ENCODE data around the gene RTKN.

The RTKN gene

DNA sequence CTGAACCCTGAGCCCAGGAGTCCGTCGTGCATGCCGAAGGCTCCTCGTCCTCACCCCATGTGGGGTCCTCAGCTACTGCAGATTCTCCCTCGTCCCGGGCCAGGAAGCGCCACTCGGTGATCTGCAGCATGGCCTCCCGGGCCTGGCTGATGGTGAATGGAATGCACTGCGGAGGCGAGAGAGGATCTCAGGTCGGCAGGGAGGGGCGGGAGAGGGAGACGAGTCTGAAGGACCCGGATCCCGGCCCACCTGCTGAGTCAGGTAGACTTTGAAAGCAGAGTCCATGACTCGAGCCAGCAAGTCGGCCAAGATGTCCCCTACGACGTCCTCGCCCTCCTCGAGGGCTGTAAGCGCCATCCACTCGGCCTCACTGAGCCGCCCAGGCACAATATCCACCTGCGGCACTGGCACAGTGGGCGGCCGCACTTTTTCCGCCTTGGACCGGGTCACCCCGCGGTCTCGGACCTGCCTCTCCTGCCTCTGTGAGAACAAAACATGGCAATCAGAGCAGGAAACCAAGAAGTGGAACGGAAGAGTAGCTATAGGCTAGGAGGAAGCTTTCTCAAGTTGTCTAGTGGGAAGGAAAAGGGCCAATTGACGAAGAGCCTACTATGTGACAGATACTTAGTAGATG, 25.9 kb downstream of the RTKN start:
- DNase-seq = no peak

DNA sequence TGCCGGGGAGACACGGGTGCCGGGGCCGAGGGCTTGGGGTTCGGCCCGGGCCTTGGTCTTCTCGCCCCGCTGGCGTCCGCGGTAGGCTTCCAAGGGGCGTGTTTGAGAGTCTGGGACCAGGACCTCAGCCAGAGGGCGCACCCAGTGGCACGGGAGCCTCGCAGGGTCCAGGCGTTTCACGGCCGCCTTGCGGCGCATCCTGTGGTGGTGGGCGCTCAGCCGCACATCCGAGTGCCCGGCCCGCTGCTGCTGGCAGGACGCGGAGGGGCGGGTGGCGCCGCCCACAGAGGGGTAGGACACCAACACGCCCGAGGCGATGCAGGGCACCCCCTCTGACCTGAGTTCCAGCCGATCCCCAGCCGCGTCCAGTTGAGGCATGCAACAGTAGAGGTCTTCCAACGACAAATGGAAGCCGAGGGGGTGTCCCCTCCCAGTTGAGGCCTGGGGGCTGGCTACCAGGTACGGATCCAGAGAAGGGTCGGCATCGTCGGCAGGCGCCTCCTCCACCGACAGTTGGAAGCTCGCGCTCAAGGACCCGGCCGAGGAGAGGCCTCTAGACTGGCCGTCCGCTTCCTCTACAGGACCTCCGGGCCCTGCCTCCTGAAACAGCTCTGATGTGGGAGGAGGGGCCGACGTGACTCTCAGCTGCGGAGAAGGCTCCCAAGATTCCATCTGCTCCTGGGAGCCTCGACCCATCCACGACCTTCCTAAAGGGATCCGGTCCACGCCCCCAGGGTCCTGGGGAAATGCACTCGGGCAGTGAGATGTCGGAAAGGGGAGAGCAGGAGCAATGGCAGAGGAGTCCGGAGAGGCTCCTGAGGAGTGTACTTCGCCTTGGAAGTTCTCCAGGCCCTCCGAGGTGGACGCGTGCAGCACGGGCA, 26.6 kb downstream of the RTKN start:
- DNase-seq = peak in 1 of 2 donors; percentile 32

DNA sequence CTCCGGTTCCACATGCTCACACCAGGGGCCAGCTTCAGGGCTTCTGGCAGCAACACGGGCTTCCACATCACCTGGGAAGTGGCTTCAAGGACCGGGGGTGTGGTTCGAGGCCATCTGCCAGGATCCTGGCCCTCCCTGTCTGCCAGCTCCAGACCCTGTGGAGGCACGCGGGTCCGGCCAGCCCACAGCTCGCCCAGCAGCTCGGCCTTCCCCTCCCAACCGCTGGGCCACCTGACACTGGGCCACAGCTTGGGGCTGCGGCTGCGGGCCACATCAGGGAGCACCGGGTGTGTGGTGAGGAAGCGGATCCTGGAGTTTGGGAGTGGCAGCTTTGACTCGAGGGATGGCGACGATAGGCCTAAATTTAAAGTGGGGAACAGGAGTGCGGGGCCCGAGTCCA, 27.3 kb downstream of the RTKN start:
- no peak for DNase-seq

- no peak for DNase-seq
These were observed 28.6 kb downstream of the RTKN start for GRCh38 chr2:74413001-74413698.

DNA sequence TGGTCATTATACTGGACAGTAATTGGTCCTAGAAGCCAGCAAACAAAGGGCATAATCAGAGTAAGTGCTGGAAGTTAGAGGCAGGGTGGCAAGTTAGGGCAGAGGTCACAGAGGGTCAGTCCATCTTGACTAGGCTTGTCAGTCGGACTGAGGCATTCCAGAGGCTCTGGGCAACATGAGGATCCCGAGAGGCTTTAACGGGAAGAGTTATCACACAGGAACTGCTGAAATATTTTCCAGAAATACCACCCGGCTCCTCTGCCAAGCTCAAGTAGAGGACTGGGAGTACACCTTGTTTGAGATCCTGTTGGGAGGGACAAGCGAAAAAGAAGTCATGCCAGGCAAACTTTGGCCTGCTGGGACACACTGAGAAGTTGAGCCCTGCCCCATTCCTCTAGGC, 34.1 kb downstream of the RTKN start:
- no peak for DNase-seq

DNA sequence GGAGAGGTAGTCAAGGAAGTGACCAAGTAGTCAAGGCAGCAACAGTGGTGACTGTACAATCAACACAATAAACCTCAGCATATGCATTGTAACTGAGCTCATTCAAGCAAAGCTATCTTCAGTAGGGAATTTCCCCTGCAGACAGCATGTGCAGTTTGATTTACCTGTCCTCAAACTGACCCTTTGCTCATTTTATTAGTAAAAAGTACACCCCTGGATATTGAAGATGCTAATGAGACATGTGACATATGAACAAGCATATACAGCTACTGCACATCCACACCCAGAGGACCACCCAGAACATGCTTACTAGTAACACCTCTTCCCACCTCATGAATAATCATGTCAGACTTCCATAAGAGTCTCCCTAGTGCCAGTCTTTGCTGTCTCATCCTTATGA, 35.7 kb downstream of the RTKN start:
- DNase-seq = no peak

DNA sequence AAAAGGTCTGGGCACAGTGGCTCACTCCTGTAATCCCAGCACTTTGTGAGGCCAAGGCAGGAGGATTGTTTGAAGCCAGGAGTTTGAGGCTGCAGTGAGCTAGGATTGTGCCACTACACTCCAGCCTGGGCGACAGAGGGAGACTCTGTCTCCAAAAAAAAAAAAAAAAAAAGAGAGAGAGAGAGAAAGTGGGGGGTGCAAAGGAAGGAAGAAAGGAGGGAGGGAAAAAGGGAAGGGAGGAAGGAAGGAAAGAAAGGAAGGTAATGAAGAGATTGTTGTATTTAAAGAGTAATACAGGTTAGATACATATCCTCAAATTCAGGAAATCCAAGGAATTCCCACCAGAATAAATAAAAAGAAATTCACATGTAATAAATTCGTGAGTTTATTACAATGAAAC, 39.8 kb downstream of the RTKN start:
- DNase-seq = no peak

DNA sequence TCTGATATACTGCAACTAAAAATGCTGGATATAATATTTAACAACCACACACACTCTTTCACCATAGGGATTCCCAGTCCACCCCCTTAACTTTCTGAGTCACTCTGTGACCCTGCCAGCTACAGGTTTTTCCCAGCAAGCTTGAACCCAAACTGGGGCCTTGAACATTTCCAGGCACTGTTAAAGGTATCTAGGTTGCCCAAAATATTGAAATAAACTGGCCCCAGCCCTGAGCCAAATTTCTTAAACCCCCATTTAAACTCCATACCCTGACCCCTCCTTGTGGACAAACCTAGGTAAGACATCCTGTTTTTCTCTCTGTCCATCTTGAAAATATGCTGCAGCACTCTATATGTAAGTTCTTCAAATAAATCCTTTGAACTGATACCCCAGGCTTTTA, 42.0 kb downstream of the RTKN start:
- DNase-seq = no peak

- no peak for DNase-seq
These were observed 45.6 kb downstream of the RTKN start for GRCh38 chr2:74396149-74396548.

GRCh38 chr2:74393525-74393924, 48.2 kb downstream of the RTKN start:
- DNase-seq = no peak

DNA sequence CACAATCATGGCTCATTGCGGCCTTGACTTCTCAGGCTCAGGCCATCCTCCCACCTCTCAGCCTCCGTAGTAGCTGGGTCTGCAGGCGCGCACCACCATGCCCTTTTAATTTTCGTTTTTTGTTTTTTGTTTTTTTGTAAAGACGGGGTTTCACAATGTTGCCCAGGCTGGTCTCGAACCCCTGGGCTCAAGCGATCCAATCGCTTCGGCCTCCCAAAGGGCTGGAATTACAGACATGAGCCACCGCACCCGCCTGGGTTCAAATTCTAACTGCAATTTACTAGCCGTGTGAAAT, 49.3 kb downstream of the RTKN start:
- DNase-seq = no peak

- peak; percentile 97 for DNase-seq
These were observed 49.9 kb downstream of the RTKN start for GRCh38 chr2:74391580-74392448.

DNA sequence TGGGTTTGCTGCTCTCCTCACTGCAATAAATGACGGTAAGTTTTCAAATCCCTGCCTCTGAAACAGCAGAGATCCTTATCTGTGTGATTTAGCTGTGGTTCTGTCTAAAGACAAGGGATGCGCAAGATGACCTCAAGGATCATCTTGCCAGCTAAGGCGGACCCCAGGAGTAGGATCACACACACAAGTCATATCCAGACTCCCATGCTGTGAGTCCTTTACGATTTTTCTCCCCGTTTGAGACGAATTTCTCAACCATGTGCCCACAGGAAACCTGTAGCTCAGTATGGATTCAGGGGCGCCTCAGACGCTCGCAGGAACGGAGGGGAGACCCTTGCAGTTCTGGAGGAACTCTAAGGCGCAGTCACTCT, 50.5 kb downstream of the RTKN start:
- DNase-seq = no peak

DNA sequence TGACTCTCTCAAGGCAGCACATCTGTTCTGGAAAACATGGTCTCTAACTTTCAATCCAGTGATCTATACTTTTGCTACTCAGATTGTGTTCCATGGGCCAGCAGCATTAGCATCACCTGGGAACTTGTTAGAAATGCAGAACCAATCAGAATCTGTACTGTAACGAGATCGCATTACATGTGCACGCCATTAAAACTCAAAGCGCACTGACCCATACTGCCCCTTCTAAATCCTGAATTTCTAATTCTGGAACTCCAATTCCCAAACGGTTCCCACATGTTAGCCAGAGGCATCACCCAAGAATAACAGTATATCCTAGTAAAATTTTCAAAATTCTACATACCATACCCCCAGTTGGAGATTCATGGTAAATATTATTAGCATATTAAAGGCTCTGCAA, 51.1 kb downstream of the RTKN start:
- no peak for DNase-seq

GRCh38 chr2:74387346-74387745, 54.4 kb downstream of the RTKN start:
- DNase-seq = no peak

DNA sequence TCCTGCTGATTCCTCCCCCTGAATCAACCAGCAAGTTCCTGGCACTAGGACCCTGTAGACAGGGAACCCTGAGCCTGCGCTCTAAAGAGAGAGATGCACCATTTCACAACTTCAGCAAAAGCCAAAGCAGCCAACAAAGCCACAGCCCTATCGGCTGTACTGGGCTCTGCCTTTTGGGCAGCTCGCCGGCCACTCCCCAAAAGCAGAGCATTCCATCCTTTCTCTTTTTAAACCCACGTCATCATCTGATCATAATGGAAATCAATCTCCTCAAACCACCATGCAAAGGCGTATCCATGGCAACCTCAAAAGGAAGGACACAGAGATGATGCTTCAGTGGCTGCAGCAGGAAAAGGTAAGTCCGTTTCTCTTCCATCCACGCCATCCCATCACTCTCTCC, 56.3 kb downstream of the RTKN start:
- no peak for DNase-seq

DNA sequence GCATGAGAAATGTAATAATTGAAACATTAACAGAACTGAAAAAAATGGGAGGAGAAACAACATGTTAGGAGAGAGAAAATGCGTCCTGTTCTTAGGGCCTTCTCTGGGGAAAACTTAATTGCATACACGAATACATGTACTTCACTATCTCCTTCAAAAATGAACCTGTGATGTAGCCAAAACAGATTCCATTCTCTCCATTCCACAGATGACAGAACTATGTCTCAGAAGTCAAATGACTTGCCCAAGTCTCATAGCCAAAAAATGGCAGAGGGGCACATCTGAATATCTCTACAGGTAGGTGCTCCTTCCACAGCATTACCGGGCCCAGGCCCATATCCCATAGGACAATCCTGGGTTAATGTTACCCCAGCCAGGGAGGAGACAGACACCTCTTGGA, 57.7 kb downstream of the RTKN start:
- no peak for DNase-seq

GRCh38 chr2:74383254-74383653, 58.5 kb downstream of the RTKN start:
- DNase-seq = no peak

GRCh38 chr2:74381751-74382150, 60.0 kb downstream of the RTKN start:
- DNase-seq = no peak

DNA sequence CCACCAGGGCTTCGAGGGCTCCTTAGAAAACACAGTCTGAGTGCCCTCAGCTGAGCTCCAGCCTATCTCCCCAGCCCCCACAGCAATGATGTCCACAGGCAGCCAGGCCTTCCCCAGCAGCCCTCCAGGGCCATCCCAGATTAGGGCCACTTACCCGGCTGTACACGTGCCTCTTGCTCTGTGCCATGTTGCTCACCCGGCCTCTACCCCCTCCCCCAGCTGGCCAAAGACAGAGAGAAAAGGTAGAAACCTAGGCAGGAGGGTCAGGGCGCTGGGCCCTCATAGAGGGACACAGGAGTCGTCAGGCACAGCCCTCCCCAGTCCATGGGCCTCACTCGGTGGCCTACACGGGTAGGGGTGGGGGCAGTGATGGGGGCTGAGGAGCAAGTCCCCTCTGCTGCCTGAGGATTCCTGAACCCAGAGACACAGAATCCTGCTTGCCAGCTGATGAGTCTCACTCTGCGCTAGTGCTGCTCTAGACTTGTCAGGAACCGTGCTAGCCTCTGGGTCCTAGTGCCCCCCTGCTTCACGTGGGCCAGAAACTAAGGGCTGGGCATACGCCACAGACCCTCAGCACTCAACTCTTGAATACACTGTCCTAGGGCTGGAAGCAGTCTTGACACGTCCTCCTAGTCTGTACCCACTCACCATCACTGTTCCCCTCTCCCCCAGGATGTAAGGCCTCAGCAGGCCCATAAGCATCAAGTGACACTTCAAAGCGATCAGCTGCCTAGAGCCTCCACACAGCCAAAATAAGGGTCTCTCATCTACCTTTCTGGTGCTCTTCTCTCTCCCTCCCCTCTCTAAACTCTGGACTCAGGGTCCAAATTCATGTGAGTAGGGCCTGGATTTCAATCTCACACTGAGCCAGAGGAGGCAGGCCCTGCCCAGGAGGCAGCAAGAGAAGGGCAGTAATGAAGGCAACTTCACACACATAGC, 61.6 kb downstream of the RTKN start, which contains the start of gene DCTN1:
DCTN1 (minus strand) TSS at position 461 of the 939 bp plus-strand sequence; CDS start at position 187, 274 bp downstream.
- peak in 1 of 2 donors; percentile 21 for DNase-seq

DNA sequence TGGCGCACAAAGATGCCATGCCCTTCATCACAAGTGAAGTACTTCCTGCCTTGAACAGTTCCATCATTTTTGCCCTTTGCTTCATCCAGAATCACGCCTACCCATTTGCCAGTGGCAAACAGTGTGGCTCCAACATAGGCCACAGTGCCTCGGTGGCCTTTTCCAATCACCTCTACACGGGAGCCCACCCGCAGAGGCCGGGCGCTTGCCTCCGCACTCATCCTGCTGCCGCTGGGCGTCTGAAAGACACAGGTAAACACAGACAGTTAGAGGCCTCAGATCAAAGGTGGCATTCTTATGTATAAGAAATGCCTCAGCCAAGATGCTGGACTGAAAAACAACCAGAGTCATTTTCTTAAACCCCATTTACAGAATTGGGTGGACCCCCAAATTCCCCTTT, 63.7 kb downstream of the RTKN start:
- no peak for DNase-seq

DNA sequence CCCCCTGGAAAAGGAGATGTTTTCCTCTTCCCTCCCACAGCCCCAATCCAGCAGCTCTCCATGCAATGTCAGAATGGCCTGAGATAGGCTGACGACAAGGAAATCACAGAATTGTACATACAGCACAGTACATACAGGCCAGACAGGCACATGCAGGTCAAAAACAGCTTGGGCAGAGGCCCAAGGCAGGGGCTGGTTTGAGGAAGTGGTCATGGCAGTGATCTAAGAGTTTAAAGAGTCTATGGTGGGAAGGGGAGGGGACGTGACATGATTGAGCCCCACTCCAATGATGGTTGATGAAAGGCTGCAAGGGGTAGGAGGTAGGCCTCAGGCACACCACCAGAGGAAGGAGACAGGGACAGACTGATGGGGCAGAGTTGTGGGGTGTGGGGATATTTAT, 65.9 kb downstream of the RTKN start:
- DNase-seq = no peak
